Liver (tissue), 3 donors: ENCODE results near the gene NELL1.

Source experiments
- EGR1 ChIP-seq, 2 donors: IDR thresholded peaks; 2 replicates each; pipeline ENCODE4 v1.6.1; 2016 to 2018; ENCODE audit warnings: antibody characterized with exemption in 2 of 2, low read depth in 2 of 2
- TAF1 ChIP-seq: conservative IDR thresholded peaks from 2 replicates; pipeline ENCODE4 v1.6.1; 2016; ENCODE audit warnings: antibody characterized with exemption, mild to moderate bottlenecking
- YY1 ChIP-seq: IDR thresholded peaks from 2 replicates; pipeline ENCODE4 v1.6.1; 2016; ENCODE audit warnings: antibody characterized with exemption, mild to moderate bottlenecking
- TF ChIP-seq, protein P1 (sequence below): fragments of 150-350 bp; IDR thresholded peaks from 2 replicates; pipeline ENCODE4 v1.5.1; 2017; ENCODE audit warnings: improper control_type of control experiment, low read depth, low read length; ENCODE audit not compliant: missing input control
- TF ChIP-seq, protein P2 (sequence below): IDR thresholded peaks from 2 replicates; pipeline ENCODE4 v1.6.1; 2016; ENCODE audit warnings: antibody characterized with exemption
- donor health status: healthy.
- donor health status: healthy.

DNA sequence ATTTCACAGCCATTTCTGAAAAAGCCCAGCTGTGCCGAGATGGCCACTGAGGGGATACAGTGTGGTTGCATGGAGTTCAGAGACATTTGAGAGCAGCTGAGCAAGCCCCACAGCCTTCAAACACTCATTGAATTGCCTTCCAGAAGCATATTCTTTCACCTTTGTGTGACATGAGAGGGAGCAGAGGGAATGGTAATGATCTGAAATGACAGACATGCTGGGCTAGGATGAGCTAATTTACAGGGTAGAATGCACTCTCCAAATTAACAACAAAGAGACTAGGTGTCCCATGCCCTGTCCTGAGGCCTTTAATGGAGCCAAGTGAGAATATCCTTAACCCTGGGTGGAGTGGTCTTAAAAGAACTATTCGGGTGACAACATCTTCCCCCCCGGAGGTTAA, 585.4 kb downstream of the NELL1 start:
- TF ChIP-seq, protein P1, sequence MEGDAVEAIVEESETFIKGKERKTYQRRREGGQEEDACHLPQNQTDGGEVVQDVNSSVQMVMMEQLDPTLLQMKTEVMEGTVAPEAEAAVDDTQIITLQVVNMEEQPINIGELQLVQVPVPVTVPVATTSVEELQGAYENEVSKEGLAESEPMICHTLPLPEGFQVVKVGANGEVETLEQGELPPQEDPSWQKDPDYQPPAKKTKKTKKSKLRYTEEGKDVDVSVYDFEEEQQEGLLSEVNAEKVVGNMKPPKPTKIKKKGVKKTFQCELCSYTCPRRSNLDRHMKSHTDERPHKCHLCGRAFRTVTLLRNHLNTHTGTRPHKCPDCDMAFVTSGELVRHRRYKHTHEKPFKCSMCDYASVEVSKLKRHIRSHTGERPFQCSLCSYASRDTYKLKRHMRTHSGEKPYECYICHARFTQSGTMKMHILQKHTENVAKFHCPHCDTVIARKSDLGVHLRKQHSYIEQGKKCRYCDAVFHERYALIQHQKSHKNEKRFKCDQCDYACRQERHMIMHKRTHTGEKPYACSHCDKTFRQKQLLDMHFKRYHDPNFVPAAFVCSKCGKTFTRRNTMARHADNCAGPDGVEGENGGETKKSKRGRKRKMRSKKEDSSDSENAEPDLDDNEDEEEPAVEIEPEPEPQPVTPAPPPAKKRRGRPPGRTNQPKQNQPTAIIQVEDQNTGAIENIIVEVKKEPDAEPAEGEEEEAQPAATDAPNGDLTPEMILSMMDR: no peak
- TF ChIP-seq YY1: no peak
- TF ChIP-seq TAF1: no peak
- TF ChIP-seq, protein P2, sequence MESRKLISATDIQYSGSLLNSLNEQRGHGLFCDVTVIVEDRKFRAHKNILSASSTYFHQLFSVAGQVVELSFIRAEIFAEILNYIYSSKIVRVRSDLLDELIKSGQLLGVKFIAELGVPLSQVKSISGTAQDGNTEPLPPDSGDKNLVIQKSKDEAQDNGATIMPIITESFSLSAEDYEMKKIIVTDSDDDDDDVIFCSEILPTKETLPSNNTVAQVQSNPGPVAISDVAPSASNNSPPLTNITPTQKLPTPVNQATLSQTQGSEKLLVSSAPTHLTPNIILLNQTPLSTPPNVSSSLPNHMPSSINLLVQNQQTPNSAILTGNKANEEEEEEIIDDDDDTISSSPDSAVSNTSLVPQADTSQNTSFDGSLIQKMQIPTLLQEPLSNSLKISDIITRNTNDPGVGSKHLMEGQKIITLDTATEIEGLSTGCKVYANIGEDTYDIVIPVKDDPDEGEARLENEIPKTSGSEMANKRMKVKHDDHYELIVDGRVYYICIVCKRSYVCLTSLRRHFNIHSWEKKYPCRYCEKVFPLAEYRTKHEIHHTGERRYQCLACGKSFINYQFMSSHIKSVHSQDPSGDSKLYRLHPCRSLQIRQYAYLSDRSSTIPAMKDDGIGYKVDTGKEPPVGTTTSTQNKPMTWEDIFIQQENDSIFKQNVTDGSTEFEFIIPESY: no peak
- TF ChIP-seq EGR1 (IDR thresholded peaks at IDR 0.05; ENCODE audit: low read depth in 2 of 2): no peak
